Left ventricle myocardium inferior (tissue), 1 donor: ENCODE data around the gene ZNF408. TPM values are rescaled to one million over a fixed set of nuclear protein-coding genes. Genes with fewer than 3 reads are reported as not detected.

ENCODE experiments used
- DNase-seq: peaks from one replicate; pipeline ENCODE4 v3.0.0-alpha.2; 2020
- H3K27ac ChIP-seq: fragments of 200-600 bp; replicated peaks from 2 replicates; pipeline ENCODE4 v1.8.0; 2021
- H3K27me3 ChIP-seq: fragments of 200-600 bp; 2 replicates; pipeline ENCODE4 v1.8.0; 2021; ENCODE audit warnings: low read depth
- H3K36me3 ChIP-seq: fragments of 200-600 bp; 2 replicates; pipeline ENCODE4 v1.8.0; 2021
- H3K4me1 ChIP-seq: fragments of 200-600 bp; 2 replicates; pipeline ENCODE4 v1.8.0; 2021
- H3K4me3 ChIP-seq: fragments of 200-600 bp; 2 replicates; pipeline ENCODE4 v1.8.0; 2021; ENCODE audit warnings: mild to moderate bottlenecking, moderate library complexity
- H3K9me3 ChIP-seq: fragments of 200-600 bp; replicated peaks from 2 replicates; pipeline ENCODE4 v1.8.0; 2021
- CTCF ChIP-seq: fragments of 200-600 bp; IDR thresholded peaks from 2 replicates; pipeline ENCODE4 v1.8.0; 2021; ENCODE audit warnings: antibody characterized with exemption, mild to moderate bottlenecking, borderline replicate concordance
- intact Hi-C: fragments of 100-400 bp; cut with micrococcal nuclease; formaldehyde crosslinking; loops from one replicate; pipeline ENCODE4 v1.11.0; 2022
- total RNA-seq: library from RNA; stranded (reverse); fragmentation: NEBNext Ultra II Directional; extraction: Animal tissue kit (Norgen Biotek cat#: 25700); gene quantifications from one replicate; pipeline ENCODE4 v1.2.1, GENCODE V29; 2021
- donor health status: DM: no; HTN: yes; CAD: no; lungs with severe emphysema.

Gene ZNF408
- total RNA-seq, 1 donor from 2014 or later: 7.3 TPM

DNA sequence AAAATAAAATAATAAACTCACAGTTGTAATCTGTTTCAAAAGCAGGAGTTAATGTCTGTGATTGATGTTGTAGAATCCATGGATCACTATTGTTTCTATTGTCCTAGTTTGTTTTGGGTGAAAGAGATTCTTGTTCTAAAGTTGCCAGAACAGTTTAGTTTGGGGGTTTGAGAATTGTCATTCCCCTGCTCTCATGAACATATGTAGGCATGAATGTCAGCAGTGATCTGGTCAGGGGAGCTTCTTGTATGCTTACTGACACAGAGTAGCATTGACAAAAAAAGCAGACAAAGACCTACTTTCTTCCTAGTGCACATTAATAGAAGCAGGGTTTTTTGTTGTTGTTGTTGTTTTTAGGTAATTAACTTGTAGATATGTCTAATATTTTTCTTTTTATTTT is 39.0 kb upstream of the ZNF408 start:
- H3K9me3 ChIP-seq: no peaks in the 10 kb centered on the region
- H3K27me3 ChIP-seq: no peaks in the 10 kb centered on the region
- peak overlapping the region; percentile 88 for H3K27ac ChIP-seq
- intact Hi-C loops: no loop called here
- H3K36me3 ChIP-seq: peaks cover 94% of the 10 kb centered on the region
- no peak overlapping the region for H3K4me3 ChIP-seq
- DNase-seq: no peak
- H3K4me1 ChIP-seq: peaks cover 65% of the 10 kb centered on the region
- TF ChIP-seq CTCF: no peak

GRCh38 chr11:46662366-46662765 is 38.5 kb upstream of the ZNF408 start:
- Histone ChIP-seq H3K36me3 (peaks cover 88% of the 10 kb centered on the region), H3K27ac (peak overlapping the region; percentile 88), H3K9me3 (no peaks in the 10 kb centered on the region), H3K27me3 (no peaks in the 10 kb centered on the region), H3K4me1 (peaks cover 65% of the 10 kb centered on the region), H3K4me3 (no peak overlapping the region)
- intact Hi-C loops: no loop called here
- no peak for DNase-seq
- TF ChIP-seq CTCF: no peak

GRCh38 chr11:46663277-46663940 is 37.4 kb upstream of the ZNF408 start:
- no peaks in the 10 kb centered on the region for H3K27me3 ChIP-seq
- peaks cover 87% of the 10 kb centered on the region for H3K36me3 ChIP-seq
- no peak overlapping the region for H3K4me3 ChIP-seq
- no peak for TF ChIP-seq CTCF
- H3K4me1 ChIP-seq: peaks cover 64% of the 10 kb centered on the region
- peak overlapping the region; percentile 88 for H3K27ac ChIP-seq
- intact Hi-C loops: no loop called here
- DNase-seq: no peak
- no peaks in the 10 kb centered on the region for H3K9me3 ChIP-seq

DNA sequence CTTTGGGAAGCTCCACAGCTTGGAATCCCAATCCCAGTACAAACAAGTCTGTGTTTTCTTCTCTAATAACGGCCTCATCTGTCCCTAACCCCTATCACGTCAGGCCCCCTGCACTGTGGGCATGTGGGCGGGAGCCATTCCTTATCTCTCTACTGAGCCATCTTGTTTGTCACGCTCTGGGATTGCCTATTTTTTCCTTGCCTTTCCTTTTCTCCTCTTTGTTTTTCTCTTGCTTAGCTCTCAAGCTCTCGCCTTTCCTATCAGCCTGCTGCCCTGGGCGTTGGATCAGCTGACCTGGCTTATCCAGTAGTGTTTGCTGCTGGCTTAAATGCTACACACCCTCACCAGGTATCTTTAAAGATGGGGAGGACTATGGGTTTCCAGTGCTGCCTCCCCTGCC is 36.2 kb upstream of the ZNF408 start:
- no peaks in the 10 kb centered on the region for H3K9me3 ChIP-seq
- no peak for DNase-seq
- peaks cover 87% of the 10 kb centered on the region for H3K36me3 ChIP-seq
- H3K4me1 ChIP-seq: peaks cover 61% of the 10 kb centered on the region
- H3K27me3 ChIP-seq: no peaks in the 10 kb centered on the region
- H3K27ac ChIP-seq: peak overlapping the region; percentile 88
- intact Hi-C loops: no loop called here
- H3K4me3 ChIP-seq: no peak overlapping the region
- no peak for TF ChIP-seq CTCF

- DNase-seq: no peak
- peaks cover 67% of the 10 kb centered on the region for H3K4me1 ChIP-seq
These were observed 35.5 kb upstream of the ZNF408 start for GRCh38 chr11:46665356-46665755.

More at GRCh38 chr11:46665356-46665755, 35.5 kb upstream of the ZNF408 start:
- Histone ChIP-seq H3K27me3 (no peaks in the 10 kb centered on the region), H3K9me3 (no peaks in the 10 kb centered on the region), H3K4me3 (no peak overlapping the region), H3K27ac (peak overlapping the region; percentile 88), H3K36me3 (peaks cover 88% of the 10 kb centered on the region)
- intact Hi-C loops: no loop called here
- no peak for TF ChIP-seq CTCF
